HG03571 (cell line): ENCODE measurements around the gene PTGER1.
"Not testable (repeated sequence)": the region's sequence is repeated elsewhere in the genome, so short reads cannot be mapped to it uniquely, and the experiment has no call there.

Experiments
- ATAC-seq: cut with Tn5 transposase; IDR thresholded peaks from one replicate; pipeline ENCODE4 v1.9.1; 2021; ENCODE audit not compliant: unreplicated experiment

Gene PTGER1

DNA sequence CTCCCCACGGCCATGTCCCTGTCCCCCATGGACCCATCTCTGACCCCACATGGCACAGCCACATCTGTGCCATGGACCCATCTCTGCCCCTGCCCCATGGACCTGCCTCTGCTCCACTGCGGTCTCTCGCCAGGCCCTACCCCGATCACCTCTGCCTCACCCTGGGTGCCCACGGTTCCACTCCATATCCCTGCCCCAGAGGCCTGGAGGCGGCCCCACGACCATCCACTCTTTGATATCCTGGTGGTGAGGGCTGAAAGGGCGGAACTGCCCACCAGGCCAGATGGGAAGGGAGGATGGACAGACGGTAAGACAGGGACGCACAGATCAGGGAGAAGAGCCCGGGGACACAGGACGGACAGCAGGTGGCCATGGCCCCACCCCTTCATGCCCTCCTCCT is 327 bp downstream of the PTGER1 start:
- no peak for ATAC-seq

GRCh38 chr19:14473978-14474578 is 1.1 kb downstream of the PTGER1 start:
- ATAC-seq, result no peak

DNA sequence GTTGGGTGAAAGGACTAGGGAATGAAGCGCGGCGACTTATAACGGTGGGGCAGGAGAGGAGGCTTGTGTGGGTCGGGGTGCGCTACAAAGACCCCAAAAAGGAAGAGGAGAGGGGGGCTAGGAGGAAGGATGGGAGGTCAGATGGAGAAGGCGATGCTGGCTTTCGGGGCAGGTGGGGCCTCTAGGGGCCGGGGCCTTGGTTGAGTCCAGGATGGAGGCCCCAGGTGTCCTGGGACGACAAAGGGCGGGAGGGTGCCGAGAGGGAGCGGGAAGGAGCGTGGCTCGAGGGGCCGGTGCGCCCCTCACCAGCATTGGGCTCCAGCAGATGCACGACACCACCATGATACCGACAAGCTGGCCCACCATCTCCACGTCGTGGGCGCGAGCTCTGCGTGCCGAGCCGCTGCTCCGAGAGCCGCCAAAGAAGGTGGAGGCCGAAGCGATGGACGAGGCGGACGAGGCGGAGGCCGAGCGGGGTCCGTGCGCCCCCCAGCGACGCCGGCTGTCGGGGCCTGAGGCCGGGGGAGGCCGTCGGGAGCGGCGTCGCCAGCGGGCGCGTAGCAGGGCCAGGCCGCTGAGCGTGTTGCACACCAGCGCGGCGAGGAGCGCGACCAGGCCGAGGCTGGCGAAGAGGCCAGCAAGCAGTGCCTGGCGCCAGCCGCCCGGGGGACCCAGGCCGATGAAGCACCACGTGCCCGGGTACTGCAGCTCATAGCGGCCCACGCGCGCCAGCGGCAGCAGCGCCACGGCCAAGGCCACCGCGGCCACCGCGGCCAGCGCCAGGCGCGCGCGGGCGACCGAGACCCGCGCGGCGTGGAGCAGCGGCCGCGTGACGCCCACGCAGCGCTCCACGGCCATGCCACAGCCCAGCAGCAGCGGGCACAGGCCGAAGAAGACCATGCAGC is 1.8 kb downstream of the PTGER1 start:
- no peak for ATAC-seq

DNA sequence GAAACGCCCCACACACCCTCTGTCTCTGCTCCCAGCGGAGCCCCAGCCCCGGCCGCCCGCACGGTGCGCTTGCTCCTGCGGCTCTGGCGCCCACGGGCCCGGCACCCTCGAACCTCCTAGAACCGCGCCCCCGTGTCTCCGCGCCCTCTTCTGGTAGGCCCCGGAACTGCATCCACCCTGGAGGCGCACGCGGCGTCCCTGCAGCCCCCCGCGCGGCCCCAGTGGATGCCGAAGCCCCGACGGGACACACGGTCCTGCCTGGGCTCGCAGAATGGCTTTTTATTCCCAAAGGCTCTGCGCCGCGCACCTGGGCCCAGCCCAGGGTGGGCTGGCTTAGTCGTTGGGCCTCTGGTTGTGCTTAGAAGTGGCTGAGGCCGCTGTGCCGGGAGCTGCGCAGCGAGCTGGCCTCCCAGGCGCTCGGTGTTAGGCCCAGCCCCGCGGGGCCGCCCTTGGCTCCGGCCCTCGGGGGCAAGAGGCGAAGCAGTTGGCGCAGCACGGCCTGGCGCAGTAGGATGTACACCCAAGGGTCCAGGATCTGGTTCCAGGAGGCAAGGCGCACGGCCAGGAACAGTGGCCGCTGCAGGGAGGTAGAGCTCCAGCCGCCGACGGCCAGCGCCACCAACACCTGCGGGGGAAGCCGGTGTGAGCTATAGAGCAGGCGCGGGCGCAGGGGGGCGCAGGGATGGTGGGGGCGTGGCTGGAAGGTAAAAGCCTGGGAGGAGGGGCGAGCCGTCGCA is 2.8 kb downstream of the PTGER1 start:
- no peak for ATAC-seq

DNA sequence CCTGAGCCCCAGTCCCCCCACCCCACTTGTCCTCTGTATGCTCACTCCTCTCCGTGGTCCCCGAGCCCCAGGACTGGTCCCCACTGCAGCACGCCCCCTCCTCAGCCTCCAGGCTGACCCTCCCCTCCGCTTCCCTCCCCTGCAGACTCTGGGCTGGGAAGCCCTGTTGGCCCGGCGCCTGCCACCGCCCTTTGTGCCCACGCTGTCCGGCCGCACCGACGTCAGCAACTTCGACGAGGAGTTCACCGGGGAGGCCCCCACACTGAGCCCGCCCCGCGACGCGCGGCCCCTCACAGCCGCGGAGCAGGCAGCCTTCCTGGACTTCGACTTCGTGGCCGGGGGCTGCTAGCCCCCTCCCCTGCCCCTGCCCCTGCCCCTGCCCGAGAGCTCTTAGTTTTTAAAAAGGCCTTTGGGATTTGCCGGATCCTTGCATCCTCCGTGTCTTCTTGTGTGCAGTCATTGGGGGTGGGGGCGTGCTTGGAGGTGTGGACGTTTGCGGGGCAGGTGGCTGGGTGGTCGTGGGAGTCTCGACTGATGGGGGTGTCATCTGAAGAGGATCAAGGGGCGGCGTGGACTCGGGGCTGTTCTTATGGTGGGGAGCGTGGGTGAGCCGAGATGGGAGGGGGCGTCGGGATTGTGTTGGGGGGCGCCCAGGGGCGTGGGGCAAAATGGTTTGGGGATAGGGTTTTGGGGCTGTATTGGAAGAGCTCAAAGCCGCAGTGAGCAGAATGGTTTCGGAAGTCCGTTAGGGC is 3.5 kb downstream of the PTGER1 start:
- ATAC-seq, result no peak

GRCh38 chr19:14470031-14470876 is 4.9 kb downstream of the PTGER1 start:
- no peak for ATAC-seq

DNA sequence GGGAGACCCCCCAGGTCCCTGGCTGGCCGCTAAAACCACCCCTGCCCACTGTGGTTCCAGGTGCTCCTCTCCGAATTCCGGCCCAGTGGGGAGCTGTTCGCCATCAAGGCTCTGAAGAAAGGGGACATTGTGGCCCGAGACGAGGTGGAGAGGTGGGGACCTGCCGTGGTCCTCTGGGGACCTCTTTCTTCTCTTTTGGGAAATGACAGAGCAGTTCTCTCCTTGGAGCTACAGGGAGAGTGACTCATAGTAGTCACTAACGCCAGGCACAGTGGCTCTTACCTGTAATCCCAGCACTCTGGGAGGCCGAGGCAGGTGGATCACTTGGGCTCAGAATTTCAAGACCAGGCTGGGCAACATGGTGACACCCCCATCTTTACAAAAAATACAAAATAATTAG is 7.3 kb downstream of the PTGER1 start:
- ATAC-seq, result no peak

- no peak for ATAC-seq
Observed at GRCh38 chr19:14467391-14467790, 7.8 kb downstream of the PTGER1 start.

- ATAC-seq, result no peak
Observed at GRCh38 chr19:14463747-14464146, 11.4 kb downstream of the PTGER1 start.

DNA sequence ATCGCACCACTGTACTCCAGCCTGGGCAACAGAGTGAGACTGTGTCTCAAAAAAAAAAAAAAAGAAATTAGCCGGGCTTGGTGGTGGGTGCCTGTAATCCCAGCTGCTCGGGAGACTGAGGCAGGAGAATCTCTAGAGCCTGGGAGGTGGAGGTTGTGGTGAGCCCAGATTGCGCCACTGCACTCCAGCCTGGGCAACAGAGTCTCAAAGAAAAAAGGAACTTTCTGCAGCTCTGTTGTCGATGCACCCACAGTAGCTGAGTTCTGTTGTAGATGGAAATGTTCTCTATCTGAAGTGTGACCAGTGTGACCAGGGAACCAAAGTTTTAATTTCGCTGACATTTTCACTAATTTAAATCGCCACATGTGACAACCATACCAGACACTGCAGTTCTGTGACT is 12.8 kb downstream of the PTGER1 start:
- ATAC-seq, result not testable (repeated sequence)

DNA sequence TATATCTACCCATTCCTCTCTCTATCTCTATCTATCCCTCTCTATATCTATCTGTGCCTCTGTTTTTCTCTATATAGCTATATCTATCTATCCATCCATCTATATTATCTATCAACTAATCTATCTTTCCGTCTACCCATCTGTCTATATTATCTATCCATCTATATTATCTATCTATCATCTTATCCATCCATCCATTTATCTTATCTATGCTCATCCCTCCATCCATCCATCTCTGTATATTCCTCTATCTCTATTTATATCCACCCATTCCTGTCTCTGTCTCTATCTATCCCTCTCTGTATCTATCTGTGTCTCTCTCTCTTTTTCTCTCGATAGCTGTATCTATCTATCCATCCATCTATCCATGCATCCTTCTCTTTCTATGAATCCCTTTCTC is 14.2 kb downstream of the PTGER1 start:
- no peak for ATAC-seq

GRCh38 chr19:14459703-14460102 is 15.5 kb downstream of the PTGER1 start:
- ATAC-seq, result no peak

GRCh38 chr19:14452303-14452702 is 22.9 kb downstream of the PTGER1 start:
- ATAC-seq, result not testable (repeated sequence)

- ATAC-seq, result no peak
Observed at GRCh38 chr19:14450876-14451275, 24.3 kb downstream of the PTGER1 start.

DNA sequence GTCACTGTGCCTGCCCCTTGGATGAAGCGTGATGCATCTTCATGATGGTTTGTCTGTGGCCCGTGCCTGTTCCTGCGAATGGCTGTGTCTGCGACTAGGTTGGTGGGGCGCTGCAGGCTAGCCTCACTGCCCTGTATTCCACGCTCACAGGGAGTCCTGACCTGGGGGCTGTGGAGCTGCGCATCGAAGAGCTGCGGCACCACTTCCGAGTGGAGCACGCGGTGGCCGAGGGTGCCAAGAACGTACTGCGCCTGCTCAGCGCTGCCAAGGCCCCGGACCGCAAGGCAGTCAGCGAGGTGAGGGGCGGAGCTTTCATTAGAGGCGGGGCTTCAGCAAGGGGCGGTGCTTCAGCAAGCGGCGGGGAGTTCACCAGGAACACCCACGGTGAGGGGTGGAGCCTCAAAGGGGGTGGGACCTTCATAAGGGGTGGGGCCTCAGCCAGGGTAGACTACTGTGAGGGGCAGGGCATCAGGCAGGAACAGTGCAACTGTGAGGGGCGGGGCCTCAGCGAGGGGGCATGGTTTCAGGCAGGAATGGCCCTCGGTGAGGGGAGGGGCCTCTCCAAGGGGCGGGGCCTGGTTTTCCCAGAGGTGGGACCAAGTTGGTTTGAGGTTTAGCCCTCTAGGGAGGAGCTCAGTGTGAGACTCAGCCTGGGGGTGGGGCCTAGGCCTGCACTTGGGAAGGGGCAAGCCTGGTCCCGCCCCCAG is 24.8 kb downstream of the PTGER1 start:
- no peak for ATAC-seq

- ATAC-seq, result no peak
Observed at GRCh38 chr19:14449321-14449720, 25.8 kb downstream of the PTGER1 start.

DNA sequence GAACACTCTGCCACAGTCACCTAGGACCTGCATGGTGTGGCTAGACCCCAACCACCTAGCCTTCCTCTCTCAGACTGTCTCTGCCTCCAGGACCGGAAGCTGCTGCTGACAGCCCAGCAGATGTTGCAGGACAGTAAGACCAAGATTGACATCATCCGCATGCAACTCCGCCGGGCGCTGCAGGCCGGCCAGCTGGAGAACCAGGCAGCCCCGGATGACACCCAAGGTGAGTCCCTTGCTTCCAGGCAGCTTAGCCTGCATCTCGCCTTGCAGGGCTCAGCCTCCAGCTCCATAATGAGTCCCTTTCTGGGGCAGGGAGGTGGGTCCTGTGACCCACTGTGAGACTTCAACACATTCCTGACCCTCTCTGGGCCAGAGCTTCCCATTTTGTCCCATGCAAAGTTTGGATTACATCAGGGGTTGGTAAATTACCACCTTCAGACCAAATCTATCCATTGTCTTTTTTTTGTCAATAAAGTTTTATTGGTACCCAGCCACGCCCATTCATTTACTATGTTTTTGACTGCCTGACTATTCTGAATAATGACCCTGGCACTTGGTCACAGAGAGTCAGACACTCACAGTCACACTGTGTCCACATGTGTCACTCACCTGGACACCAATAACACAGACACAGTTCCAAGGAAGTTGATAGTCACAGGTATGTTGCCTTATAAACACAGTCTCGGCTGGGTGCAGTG is 28.7 kb downstream of the PTGER1 start:
- ATAC-seq, result no peak

- ATAC-seq, result no peak
Observed at GRCh38 chr19:14443632-14444216, 31.4 kb downstream of the PTGER1 start.
